Coronary artery (tissue), 2 donors: ENCODE measurements around the gene TEDC2.

Experiments
- DNase-seq: peaks from one replicate; pipeline ENCODE4 v3.0.0-alpha.2; 2017; ENCODE audit warnings: low spot score
- H3K27ac ChIP-seq, 2 donors: fragments of 200-600 bp; sonication (generic); one replicate each; pipeline ENCODE4 v1.5.1; 2016 to 2019
- H3K4me3 ChIP-seq: fragments of 200-600 bp; sonication (generic); 2 replicates; pipeline ENCODE4 v1.5.1; 2016; ENCODE audit warnings: mild to moderate bottlenecking, moderate library complexity
- CTCF ChIP-seq: fragments of 200-600 bp; sonication (generic); IDR thresholded peaks from one replicate; pipeline ENCODE4 v1.5.1; 2019; ENCODE audit warnings: antibody characterized with exemption

TEDC2 gene, protein sequence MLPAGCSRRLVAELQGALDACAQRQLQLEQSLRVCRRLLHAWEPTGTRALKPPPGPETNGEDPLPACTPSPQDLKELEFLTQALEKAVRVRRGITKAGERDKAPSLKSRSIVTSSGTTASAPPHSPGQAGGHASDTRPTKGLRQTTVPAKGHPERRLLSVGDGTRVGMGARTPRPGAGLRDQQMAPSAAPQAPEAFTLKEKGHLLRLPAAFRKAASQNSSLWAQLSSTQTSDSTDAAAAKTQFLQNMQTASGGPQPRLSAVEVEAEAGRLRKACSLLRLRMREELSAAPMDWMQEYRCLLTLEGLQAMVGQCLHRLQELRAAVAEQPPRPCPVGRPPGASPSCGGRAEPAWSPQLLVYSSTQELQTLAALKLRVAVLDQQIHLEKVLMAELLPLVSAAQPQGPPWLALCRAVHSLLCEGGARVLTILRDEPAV

GRCh38 chr16:2459647-2460390 lies at the start of gene TEDC2:
Gene TEDC2 (plus strand): TSS chr16:2460109. CDS start chr16:2460145, 36 bp downstream.
- peak within 1 kb of the TSS; percentile 77 for H3K4me3 ChIP-seq
- peak; percentile 96 for DNase-seq
- TF ChIP-seq CTCF = no peak
- H3K27ac ChIP-seq = peak within 1 kb of the TSS in 1 of 2 donors; percentile 54

DNA sequence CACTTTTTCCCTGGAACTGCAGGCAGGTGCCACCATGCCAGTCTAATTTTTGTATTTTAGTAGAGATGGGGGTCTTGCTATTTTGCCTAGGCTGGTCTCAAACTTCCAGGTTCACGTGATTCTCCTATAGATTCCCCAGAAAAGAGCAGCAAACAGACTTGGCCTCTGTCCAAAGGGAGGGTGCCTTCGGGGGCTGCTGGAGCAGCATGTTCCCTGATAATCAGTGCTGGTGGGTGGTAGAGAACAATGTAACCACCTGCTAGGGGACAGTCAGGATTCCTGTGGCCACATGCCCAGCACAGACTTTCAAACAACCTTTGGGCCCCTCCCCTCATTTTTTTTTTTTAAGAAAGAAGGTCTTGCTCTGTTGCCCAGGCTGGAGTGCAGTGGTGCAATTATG lies 44.8 kb upstream of the TEDC2 start:
- no peak for TF ChIP-seq CTCF
- Histone ChIP-seq H3K27ac (no peak overlapping the region), H3K4me3 (no peak overlapping the region)
- DNase-seq = no peak

DNA sequence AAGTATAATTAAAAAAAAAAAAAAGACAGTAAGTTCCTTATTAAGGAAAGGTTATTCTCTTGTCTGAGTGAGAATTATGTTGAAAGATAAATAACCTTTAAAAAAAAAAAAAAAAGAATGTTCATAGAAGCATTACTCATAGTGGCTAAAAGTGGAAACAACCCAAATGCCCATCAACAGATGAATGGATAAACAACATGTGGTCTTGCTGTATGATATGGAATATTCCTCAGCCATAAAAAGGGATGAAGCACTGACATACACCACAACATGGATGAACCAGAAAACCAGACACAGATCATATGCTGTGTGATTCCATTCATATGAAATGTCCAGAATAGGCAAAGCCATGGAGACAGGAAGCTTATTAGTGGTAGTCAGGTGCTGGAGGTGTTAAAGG lies 39.9 kb upstream of the TEDC2 start:
- no peak for TF ChIP-seq CTCF
- Histone ChIP-seq H3K27ac (no peak overlapping the region), H3K4me3 (no peak overlapping the region)
- DNase-seq = no peak

- no peak for DNase-seq
- H3K4me3 ChIP-seq = no peak overlapping the region
- H3K27ac ChIP-seq = no peak overlapping the region
- TF ChIP-seq CTCF = no peak
Observed at GRCh38 chr16:2422123-2422867, 37.6 kb upstream of the TEDC2 start.

- DNase-seq = no peak
Observed at GRCh38 chr16:2424061-2425007, 35.6 kb upstream of the TEDC2 start.

More at GRCh38 chr16:2424061-2425007, 35.6 kb upstream of the TEDC2 start:
- H3K4me3 ChIP-seq = no peak overlapping the region
- no peak for TF ChIP-seq CTCF
- no peak overlapping the region for H3K27ac ChIP-seq
